Fibroblast of the aortic adventitia (primary cell): ENCODE results near the gene MACROD1. TPM values are rescaled to one million over a fixed set of nuclear protein-coding genes. Genes with fewer than 3 reads are reported as not detected.
A peak's percentile ranks its signal among the peaks of the same experiment; 100 is the strongest.

Source experiments
- DNase-seq: peaks from one replicate; pipeline ENCODE4 v3.0.0-alpha.2; 2010; ENCODE audit warnings: low read depth
- H3K4me3 ChIP-seq: 2 replicates; pipeline ENCODE4 v1.5.1; 2011; ENCODE audit warnings: low read depth, mild to moderate bottlenecking, control low read depth, low read length, moderate library complexity
- total RNA-seq: library from RNA; depleted of rRNA; stranded (reverse); fragments of >200 nt; gene quantifications from 2 replicates; pipeline ENCODE4 v1.2.3, GENCODE V29; 2012; ENCODE audit warnings: low replicate concordance
- TF ChIP-seq, protein P1 (sequence below): IDR thresholded peaks from 2 replicates; pipeline ENCODE4 v1.5.1; 2011; ENCODE audit warnings: mild to moderate bottlenecking, low read length, control low read depth, inconsistent platforms; ENCODE audit not compliant: insufficient read depth

MACROD1 gene
- total RNA-seq, 1 donor = 14.5 TPM

DNA sequence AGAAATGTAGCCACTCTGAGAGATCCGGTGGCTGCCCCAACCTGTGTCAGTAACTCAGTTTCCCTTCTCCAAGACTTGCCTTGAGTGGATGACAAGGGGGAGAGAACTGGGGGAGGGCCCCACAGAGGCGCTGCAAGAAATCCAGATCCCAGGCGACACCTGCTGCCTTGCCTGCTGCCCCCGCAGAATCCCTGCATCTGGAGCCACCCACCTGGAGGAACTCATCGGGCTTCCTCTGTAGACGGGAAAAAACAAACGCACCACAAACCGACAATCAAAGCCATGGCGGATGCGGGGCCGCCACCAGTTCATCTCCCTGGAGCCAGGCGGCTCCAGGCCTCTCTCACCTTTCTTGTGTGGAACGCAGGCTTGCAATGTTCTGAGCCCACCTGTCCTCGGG is 40.2 kb downstream of the MACROD1 start:
- TF ChIP-seq, protein P1, sequence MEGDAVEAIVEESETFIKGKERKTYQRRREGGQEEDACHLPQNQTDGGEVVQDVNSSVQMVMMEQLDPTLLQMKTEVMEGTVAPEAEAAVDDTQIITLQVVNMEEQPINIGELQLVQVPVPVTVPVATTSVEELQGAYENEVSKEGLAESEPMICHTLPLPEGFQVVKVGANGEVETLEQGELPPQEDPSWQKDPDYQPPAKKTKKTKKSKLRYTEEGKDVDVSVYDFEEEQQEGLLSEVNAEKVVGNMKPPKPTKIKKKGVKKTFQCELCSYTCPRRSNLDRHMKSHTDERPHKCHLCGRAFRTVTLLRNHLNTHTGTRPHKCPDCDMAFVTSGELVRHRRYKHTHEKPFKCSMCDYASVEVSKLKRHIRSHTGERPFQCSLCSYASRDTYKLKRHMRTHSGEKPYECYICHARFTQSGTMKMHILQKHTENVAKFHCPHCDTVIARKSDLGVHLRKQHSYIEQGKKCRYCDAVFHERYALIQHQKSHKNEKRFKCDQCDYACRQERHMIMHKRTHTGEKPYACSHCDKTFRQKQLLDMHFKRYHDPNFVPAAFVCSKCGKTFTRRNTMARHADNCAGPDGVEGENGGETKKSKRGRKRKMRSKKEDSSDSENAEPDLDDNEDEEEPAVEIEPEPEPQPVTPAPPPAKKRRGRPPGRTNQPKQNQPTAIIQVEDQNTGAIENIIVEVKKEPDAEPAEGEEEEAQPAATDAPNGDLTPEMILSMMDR = no peak
- no peak for DNase-seq
- no peak overlapping the region for H3K4me3 ChIP-seq

DNA sequence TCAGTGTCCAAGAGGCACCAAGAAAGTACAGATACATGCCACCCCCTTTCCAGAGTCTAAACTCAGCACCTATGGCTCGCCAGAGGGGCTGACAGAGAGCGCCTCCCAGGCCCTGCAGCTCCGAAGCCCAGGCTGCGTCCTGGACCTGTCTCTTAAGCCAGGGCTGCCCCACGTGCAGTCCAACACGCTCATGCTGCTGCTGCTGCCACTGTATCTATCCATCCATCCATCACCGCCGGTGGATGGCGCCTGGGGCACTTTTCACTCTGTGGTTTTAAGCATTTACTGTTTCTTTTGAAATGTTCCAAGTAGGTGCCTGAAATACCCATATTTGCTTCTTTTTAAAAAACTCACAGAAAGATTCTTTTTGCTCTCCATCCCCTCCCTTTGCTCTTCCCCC is 41.8 kb downstream of the MACROD1 start:
- TF ChIP-seq, protein P1 = no peak
- DNase-seq = no peak

DNA sequence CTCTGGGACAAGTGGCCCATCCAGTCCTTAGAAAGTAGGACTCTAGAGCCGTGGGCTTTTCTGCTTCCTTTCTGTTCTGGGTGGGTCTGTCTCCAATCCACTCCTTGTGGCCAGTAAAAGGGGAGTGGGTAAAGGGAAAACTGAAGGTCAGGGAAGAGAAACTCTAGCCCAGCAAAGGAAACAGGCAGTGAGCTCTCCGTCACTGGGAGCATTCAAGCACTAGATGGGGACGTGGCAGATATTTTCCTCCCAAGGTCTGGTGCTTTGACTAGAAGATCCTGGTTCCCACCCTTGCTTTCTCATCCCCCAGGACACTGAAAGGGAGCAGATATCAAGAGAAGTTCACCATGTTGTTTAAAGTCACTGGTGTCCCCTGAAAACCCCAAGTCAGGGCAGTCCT is 42.2 kb downstream of the MACROD1 start:
- no peak overlapping the region for H3K4me3 ChIP-seq
- no peak for DNase-seq
- TF ChIP-seq, protein P1 = no peak

More for the DNA sequence above, 41.8 kb downstream of the MACROD1 start:
- H3K4me3 ChIP-seq = no peak overlapping the region

DNA sequence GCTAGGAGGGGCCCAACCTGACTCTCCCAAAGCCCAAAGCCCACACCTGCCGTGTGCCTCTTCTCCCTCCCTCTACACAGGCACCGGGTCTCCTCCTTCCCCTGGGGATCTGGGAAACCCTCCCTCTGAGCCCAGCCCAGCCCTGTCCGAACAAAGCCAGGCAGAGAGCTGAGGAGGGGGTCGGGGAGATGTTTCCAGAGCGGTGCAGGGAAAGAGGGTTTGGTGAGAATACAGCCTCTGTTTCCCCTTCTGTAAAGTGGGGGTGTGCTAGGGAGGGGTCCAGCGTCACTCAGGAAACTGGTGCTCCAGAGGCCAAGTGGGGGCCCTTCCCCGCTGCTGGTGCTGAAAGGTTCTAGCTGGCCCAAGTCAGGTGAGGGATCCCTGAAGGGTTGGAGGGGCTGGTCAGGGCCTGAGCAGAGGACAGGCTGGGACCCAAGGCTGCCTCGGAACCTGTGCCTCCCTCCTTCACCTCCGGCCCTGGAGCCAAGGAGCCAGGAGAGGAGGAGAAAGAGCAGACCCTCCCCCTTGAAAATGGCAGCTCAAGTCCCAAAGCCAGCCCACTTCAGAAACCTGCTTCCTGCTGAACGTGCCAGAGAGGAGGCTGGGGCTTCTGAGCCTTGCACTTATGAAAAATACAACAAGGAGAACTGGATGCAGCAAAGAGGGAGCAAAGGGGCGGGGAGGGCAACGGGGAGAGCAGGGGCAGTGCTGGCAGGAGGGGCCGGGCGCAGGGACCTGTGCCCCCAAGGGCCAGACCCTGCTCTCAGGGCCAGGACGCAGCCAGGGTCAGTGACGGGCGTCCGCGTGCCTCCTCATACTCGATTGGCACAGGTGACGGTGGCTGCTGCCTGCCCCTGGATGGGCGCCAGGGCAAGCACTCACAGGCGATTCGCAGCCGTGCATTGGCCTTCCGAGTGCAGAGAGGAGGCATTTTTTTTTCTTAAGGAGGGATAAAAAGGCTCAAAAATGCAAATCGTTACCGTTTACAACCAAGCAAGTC is 43.2 kb downstream of the MACROD1 start:
- TF ChIP-seq, protein P1 = no peak
- no peak for DNase-seq

DNA sequence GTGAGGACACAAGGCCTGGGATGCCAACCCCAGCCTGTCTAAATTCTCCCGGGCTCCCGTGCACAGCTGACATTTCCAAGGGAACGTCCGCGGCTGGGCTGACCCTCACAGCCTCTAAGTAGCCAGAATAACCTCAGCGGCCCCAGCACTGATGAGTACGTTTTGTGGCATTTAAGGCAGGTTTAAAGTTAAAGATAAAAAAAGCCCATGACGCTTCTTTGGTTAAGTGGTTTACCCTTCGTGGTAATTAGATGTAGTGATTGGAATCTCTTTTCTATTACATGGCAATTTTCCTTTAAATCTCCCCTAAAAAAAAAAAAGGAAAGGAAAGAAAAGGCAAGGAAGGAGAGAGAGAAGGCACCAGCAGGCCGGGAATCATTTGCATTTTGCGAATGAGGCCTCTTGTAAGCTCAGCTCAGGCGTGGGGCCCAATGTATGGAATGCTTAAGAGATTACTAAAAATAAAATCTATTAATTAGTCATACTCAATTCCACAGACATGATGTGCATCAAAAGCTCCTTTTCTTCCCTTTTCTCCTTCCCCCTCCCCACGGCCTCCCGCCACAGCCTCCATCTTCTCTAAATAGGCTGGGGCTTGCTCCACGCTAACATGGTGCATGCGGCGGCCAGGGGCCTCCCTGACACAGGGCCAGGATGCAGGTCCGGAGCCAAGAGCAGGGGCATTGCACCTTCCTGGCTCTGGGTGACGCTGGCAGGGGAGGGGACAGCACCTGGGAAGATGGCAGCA is 44.1 kb downstream of the MACROD1 start:
- no peak overlapping the region for H3K4me3 ChIP-seq
- TF ChIP-seq, protein P1 = no peak
- DNase-seq = peak; percentile 64

More for the DNA sequence above, 43.2 kb downstream of the MACROD1 start:
- no peak overlapping the region for H3K4me3 ChIP-seq

DNA sequence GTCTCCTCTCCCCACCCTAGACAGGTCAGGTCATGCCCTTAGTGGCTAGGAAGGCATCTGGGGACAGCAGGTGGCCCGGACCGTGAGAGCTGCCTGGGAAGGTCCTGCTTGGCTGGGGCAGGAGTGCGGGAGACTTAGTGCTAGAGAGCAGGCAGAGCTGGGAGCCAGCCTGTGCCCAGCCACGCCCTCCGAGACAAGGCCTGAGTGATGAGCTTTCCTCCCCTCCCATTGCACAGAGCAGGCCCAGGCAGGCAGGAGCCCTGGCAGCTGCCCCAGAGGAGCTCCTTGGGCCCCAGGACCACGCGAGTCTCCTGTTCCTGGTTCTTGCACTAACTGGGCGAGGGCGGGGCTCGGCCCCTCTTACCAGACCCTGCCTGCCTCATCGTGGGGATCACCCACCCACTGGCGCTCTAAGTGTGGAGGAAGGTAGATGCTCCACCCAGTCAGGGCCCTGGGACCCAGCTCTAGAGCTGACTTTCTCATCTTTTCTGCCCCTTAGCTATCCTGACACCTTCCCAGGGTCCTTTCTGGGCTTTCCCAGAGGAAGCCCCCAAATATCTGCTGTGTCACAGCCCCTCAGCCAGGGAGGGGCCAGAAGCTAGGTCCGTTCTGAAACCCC is 44.9 kb downstream of the MACROD1 start:
- no peak for DNase-seq
- TF ChIP-seq, protein P1 = no peak
- H3K4me3 ChIP-seq = no peak overlapping the region
